C4-2B (cell line): ENCODE results near the gene SCYL1.

ENCODE experiments used
- CTCF ChIP-seq: fragments of 450-650 bp; conservative IDR thresholded peaks from 2 replicates; pipeline ENCODE4 v1.5.1; 2017; ENCODE audit warnings: mild to moderate bottlenecking
- ZFX ChIP-seq: fragments of 450-650 bp; IDR thresholded peaks from 2 replicates; pipeline ENCODE4 v1.6.1; 2017

- TF ChIP-seq CTCF, result no peak
- no peak for TF ChIP-seq ZFX
Observed at GRCh38 chr11:65524014-65524740, 706 bp upstream of the SCYL1 start.
